ENCODE data around the gene FBXO15.

The FBXO15 gene

GRCh38 chr18:74153793-74154192 is 6.2 kb upstream of the FBXO15 start:
- TF ChIP-seq CTCF (IDR thresholded peaks at IDR 0.05; ENCODE audit: low read depth, low read length, missing control alignments), result no peak
- no peak overlapping the region for H3K4me3 ChIP-seq (ENCODE audit: low read depth, low read length)
- H3K27ac ChIP-seq, result no peak overlapping the region
- H3K36me3 ChIP-seq (replicated peaks), result peaks cover 13% of the 10 kb centered on the region
- no peaks in the 10 kb centered on the region for H3K27me3 ChIP-seq (replicated peaks)
- DNase-seq, result no peak
- in situ Hi-C loops (cut with HindIII; ENCODE audit: low pct_ligation_motif_present, low sequenced_read_pairs), result no loop called here

- H3K27ac ChIP-seq, result no peak overlapping the region
- no peak for TF ChIP-seq CTCF (IDR thresholded peaks at IDR 0.05; ENCODE audit: low read depth, low read length, missing control alignments)
- DNase-seq, result no peak
- in situ Hi-C loops (cut with HindIII; ENCODE audit: low pct_ligation_motif_present, low sequenced_read_pairs), result no loop called here
- peaks cover 13% of the 10 kb centered on the region for H3K36me3 ChIP-seq (replicated peaks)
- no peaks in the 10 kb centered on the region for H3K27me3 ChIP-seq (replicated peaks)
- no peak overlapping the region for H3K4me3 ChIP-seq (ENCODE audit: low read depth, low read length)
These were observed 5.7 kb upstream of the FBXO15 start for GRCh38 chr18:74153377-74153776.

DNA sequence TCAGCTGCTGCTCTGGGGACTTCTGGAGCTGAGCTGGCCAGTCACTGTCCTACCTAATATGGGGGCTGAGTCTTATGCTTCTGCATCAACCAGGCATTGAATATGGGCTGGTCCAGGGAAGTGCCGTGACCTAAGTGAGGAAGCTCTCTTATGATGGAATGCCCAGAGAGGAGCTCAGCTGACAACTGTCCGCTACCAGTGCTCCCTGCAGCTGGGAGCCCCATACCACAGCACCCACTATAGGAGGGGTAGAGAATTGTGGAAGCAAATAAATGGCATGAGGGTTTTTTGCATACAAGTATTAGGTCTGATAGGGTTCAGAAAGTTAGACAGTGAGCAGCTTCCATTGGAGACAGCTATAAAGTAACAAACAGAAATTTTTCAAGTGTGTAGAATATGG is 5.2 kb upstream of the FBXO15 start:
- Histone ChIP-seq H3K27me3 (replicated peaks) (no peaks in the 10 kb centered on the region), H3K36me3 (replicated peaks) (peaks cover 11% of the 10 kb centered on the region), H3K4me3 (ENCODE audit: low read depth, low read length) (no peak overlapping the region), H3K27ac (no peak overlapping the region)
- DNase-seq, result no peak
- peak; percentile 51 for TF ChIP-seq CTCF (IDR thresholded peaks at IDR 0.05; ENCODE audit: low read depth, low read length, missing control alignments)
- in situ Hi-C loops (cut with HindIII; ENCODE audit: low pct_ligation_motif_present, low sequenced_read_pairs), result no loop called here

GRCh38 chr18:74152270-74152669 is 4.6 kb upstream of the FBXO15 start:
- Histone ChIP-seq H3K4me3 (ENCODE audit: low read depth, low read length) (no peak overlapping the region), H3K36me3 (replicated peaks) (peaks cover 11% of the 10 kb centered on the region), H3K27me3 (replicated peaks) (no peaks in the 10 kb centered on the region), H3K27ac (no peak overlapping the region)
- DNase-seq, result no peak
- in situ Hi-C loops (cut with HindIII; ENCODE audit: low pct_ligation_motif_present, low sequenced_read_pairs), result no loop called here
- no peak for TF ChIP-seq CTCF (IDR thresholded peaks at IDR 0.05; ENCODE audit: low read depth, low read length, missing control alignments)

DNA sequence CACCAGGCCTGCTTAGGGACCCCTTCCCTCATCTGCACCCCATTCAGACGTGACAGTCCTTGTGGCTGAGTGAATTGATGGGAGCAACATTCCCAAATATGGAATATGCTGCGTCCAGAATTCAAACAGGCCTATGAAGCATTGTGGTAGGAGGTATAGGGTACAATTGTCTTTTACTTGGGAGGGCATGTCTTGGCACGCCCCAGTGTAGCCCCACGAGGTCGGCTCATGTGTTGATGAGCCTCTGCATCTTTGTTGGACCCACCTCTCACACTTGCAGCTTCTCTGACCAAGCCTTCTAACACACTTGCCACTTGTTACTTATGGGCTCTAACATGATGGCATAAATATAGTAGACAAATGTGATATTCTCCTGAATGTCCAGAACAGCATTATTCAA is 2.2 kb upstream of the FBXO15 start:
- no peak for DNase-seq
- Histone ChIP-seq H3K27me3 (replicated peaks) (no peaks in the 10 kb centered on the region), H3K36me3 (replicated peaks) (no peaks in the 10 kb centered on the region), H3K27ac (no peak overlapping the region), H3K4me3 (ENCODE audit: low read depth, low read length) (peak overlapping the region; percentile 96)
- TF ChIP-seq CTCF (IDR thresholded peaks at IDR 0.05; ENCODE audit: low read depth, low read length, missing control alignments), result no peak
- in situ Hi-C loops (cut with HindIII; ENCODE audit: low pct_ligation_motif_present, low sequenced_read_pairs), result no loop called here

DNA sequence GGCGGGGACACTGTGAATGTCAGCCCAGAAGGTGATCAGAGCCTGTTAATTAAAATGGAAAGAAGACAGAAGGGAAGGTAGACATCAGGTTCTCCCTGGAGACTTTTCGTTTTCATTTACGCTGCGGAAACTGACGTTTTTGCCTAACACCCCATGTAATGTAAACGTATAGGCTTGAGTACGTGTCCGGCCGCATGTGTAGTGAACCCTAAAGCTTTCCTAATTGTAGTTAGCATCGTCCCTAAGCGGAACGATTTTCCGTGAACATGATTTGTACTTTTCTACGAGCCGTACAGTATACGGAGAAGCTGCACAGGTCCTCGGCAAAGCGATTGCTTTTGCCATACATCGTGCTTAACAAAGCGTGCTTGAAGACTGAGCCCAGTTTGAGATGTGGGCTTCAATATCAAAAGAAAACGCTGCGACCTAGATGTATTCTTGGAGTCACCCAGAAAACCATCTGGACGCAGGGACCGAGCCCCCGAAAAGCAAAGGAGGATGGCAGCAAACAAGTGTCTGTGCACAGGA is 973 bp upstream of the FBXO15 start:
- peak overlapping the region; percentile 96 for H3K4me3 ChIP-seq (ENCODE audit: low read depth, low read length)
- no peak for TF ChIP-seq CTCF (IDR thresholded peaks at IDR 0.05; ENCODE audit: low read depth, low read length, missing control alignments)
- peak overlapping the region; percentile 63 for H3K27ac ChIP-seq
- H3K36me3 ChIP-seq (replicated peaks), result no peaks in the 10 kb centered on the region
- DNase-seq, result no peak
- in situ Hi-C loops (cut with HindIII; ENCODE audit: low pct_ligation_motif_present, low sequenced_read_pairs), result no loop called here
- no peaks in the 10 kb centered on the region for H3K27me3 ChIP-seq (replicated peaks)
